ENCODE results near the gene ZFP1.

DNA sequence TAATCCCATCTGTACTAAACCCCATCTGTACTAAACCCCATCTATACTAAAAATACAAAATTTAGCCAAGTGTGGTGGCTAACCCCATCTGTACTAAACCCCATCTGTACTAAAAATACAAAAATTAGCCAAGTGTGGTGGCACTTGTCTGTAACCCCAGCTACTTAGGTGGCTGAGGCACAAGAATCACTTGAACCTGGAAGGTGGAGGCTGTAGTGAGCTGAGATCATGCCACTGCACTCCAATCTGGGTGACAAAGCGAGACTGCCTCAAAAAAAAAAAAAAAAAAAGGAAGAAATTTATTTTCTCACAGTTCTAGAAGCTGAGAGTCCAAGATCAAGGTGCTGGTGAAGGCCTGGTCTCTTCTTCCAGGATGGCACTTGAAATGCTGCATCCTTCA, 12.1 kb downstream of the ZFP1 start:
- TF ChIP-seq EZH2phosphoT487 (IDR thresholded peaks at IDR 0.05; ENCODE audit: borderline replicate concordance, low read depth, low read length) (no peak), CTCF (conservative IDR thresholded peaks at IDR 0.05; ENCODE audit: low read length) (no peak)
